ENCODE data around the gene FAM3D.

DNA sequence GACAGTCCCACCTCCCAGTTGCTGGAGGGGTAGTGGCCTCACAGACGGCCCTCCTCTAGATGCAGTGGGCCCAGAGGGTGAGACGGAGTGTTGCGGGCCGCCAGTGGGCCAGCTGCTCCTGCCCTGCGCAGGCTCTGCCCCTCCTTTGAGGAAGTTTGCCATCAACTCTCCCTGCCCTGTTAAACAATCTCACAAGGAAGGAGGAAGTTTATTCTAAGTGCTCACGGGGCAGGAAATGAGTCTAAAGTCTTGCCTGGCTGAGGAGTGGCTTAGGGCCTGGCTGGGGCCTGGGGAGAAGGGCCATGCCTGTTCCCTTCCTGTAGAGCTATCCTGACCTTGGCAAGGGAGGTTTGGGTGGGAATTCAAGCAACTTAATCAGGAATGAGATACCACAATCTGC, at the start of gene FAM3D:
- TF ChIP-seq CTCF (IDR thresholded peaks at IDR 0.05), result no peak
- no peak for TF ChIP-seq POLR2A (IDR thresholded peaks at IDR 0.05)
